Measurements from ENCODE around the gene SIK3.

The SIK3 gene

GRCh38 chr11:117070016-117070415 lies 28.2 kb downstream of the SIK3 start:
- peaks cover 97% of the 10 kb centered on the region for H3K79me2 ChIP-seq (ENCODE audit: low read length)
- no peak for DNase-seq
- H4K20me1 ChIP-seq (ENCODE audit: insufficient read depth, low read length), result peaks cover 3% of the 10 kb centered on the region; the same call in 1 of the 2 replicates
- H3F3A ChIP-seq (ENCODE audit: insufficient read depth, low read length), result peaks cover 4% of the 10 kb centered on the region; the same call in 1 of the 2 replicates
- H3K4me2 ChIP-seq (ENCODE audit: low read depth, low read length), result no peak overlapping the region
- H3K9me3 ChIP-seq (replicated peaks; ENCODE audit: insufficient read depth, low read length), result no peaks in the 10 kb centered on the region
- no peaks in the 10 kb centered on the region for H3K36me3 ChIP-seq (replicated peaks; ENCODE audit: insufficient read depth, low read length)
- peaks cover 11% of the 10 kb centered on the region for H3K4me1 ChIP-seq (ENCODE audit: low read length)
- H2AFZ ChIP-seq (ENCODE audit: low read length), result no peak overlapping the region
- H3K9ac ChIP-seq (ENCODE audit: low read length), result no peak overlapping the region
- H3K4me3 ChIP-seq (ENCODE audit: low read length), result no peak overlapping the region
- no peak for TF ChIP-seq EZH2 (optimal IDR thresholded peaks at IDR 0.05; ENCODE audit: low read depth, low read length)
- no peak for TF ChIP-seq CTCF (IDR thresholded peaks at IDR 0.05; ENCODE audit: low read length)
- TF ChIP-seq EZH2phosphoT487 (IDR thresholded peaks at IDR 0.05; ENCODE audit: low read length), result no peak
- H3K27ac ChIP-seq (ENCODE audit: low read length), result no peak overlapping the region
- H3K9me2 ChIP-seq (replicated peaks; ENCODE audit: insufficient read depth, low read length), result no peaks in the 10 kb centered on the region
- H3K27me3 ChIP-seq (replicated peaks; ENCODE audit: insufficient read depth, low read length), result no peaks in the 10 kb centered on the region

GRCh38 chr11:117068303-117068860 lies 29.8 kb downstream of the SIK3 start:
- Histone ChIP-seq H3K36me3 (replicated peaks; ENCODE audit: insufficient read depth, low read length) (no peaks in the 10 kb centered on the region), H2AFZ (ENCODE audit: low read length) (no peak overlapping the region), H3K9ac (ENCODE audit: low read length) (no peak overlapping the region), H4K20me1 (ENCODE audit: insufficient read depth, low read length) (peaks cover 3% of the 10 kb centered on the region; the same call in 1 of the 2 replicates), H3K9me2 (replicated peaks; ENCODE audit: insufficient read depth, low read length) (no peaks in the 10 kb centered on the region), H3K79me2 (ENCODE audit: low read length) (peaks cover 95% of the 10 kb centered on the region), H3K4me2 (ENCODE audit: low read depth, low read length) (no peak overlapping the region), H3K9me3 (replicated peaks; ENCODE audit: insufficient read depth, low read length) (no peaks in the 10 kb centered on the region), H3K27ac (ENCODE audit: low read length) (no peak overlapping the region), H3F3A (ENCODE audit: insufficient read depth, low read length) (peaks cover 18% of the 10 kb centered on the region), H3K4me1 (ENCODE audit: low read length) (peaks cover 16% of the 10 kb centered on the region), H3K4me3 (ENCODE audit: low read length) (no peak overlapping the region), H3K27me3 (replicated peaks; ENCODE audit: insufficient read depth, low read length) (no peaks in the 10 kb centered on the region)
- TF ChIP-seq CTCF (IDR thresholded peaks at IDR 0.05; ENCODE audit: low read length) (no peak), EZH2phosphoT487 (IDR thresholded peaks at IDR 0.05; ENCODE audit: low read length) (no peak), EZH2 (optimal IDR thresholded peaks at IDR 0.05; ENCODE audit: low read depth, low read length) (no peak)
- DNase-seq, result no peak

GRCh38 chr11:117066959-117067358 lies 31.3 kb downstream of the SIK3 start:
- H3K79me2 ChIP-seq (ENCODE audit: low read length), result peaks cover 91% of the 10 kb centered on the region

More at GRCh38 chr11:117066959-117067358, 31.3 kb downstream of the SIK3 start:
- no peak overlapping the region for H3K27ac ChIP-seq (ENCODE audit: low read length)
- DNase-seq, result no peak
- peaks cover 22% of the 10 kb centered on the region for H3K4me1 ChIP-seq (ENCODE audit: low read length)
- no peak overlapping the region for H3K4me3 ChIP-seq (ENCODE audit: low read length)
- no peak overlapping the region for H3K9ac ChIP-seq (ENCODE audit: low read length)
- no peaks in the 10 kb centered on the region; the same call in 1 of the 2 replicates for H4K20me1 ChIP-seq (ENCODE audit: insufficient read depth, low read length)
- no peak overlapping the region for H3K4me2 ChIP-seq (ENCODE audit: low read depth, low read length)
- TF ChIP-seq EZH2phosphoT487 (IDR thresholded peaks at IDR 0.05; ENCODE audit: low read length) (no peak), EZH2 (optimal IDR thresholded peaks at IDR 0.05; ENCODE audit: low read depth, low read length) (no peak), CTCF (IDR thresholded peaks at IDR 0.05; ENCODE audit: low read length) (no peak)
- no peaks in the 10 kb centered on the region for H3K9me3 ChIP-seq (replicated peaks; ENCODE audit: insufficient read depth, low read length)
- no peak overlapping the region for H2AFZ ChIP-seq (ENCODE audit: low read length)
- no peaks in the 10 kb centered on the region for H3K9me2 ChIP-seq (replicated peaks; ENCODE audit: insufficient read depth, low read length)
- H3K27me3 ChIP-seq (replicated peaks; ENCODE audit: insufficient read depth, low read length), result no peaks in the 10 kb centered on the region
- H3F3A ChIP-seq (ENCODE audit: insufficient read depth, low read length), result peaks cover 29% of the 10 kb centered on the region
- no peaks in the 10 kb centered on the region for H3K36me3 ChIP-seq (replicated peaks; ENCODE audit: insufficient read depth, low read length)

Data from MM.1S (cell line).